ENCODE data around the gene SLC51B. TPM values are rescaled to one million over a fixed set of nuclear protein-coding genes. Genes with fewer than 3 reads are reported as not detected.

Gene SLC51B
- polyA plus RNA-seq, 2 of the 4 experiments (the other 2 are of a cell fraction), result 12.2 to 16.1 TPM

GRCh38 chr15:65066635-65067316, 21.6 kb downstream of the SLC51B start:
- no peak overlapping the region for H3K27ac ChIP-seq
- ChIA-PET CTCF (interaction anchor here (0.6 to 33.7 kb wide), 5 partner anchors 7 to 863 kb away, joined by 3 to 1280 read pairs (median 37); partner anchors contain the start of genes KBTBD13, RASL12 and SLC51B), POLR2A (interaction anchor here (0.9 kb wide), 1 partner anchor 119 kb away, joined by 3 read pairs; the partner anchor contains the start of gene CLPX)
- peaks cover 5% of the 10 kb centered on the region; the same call in 2 of the 3 replicates for H3K4me1 ChIP-seq
- no peak overlapping the region for H3K4me3 ChIP-seq
- ATAC-seq, result no peak
- TF ChIP-seq BCL3 (IDR thresholded peaks at IDR 0.05), result no peak
- 78% methylated on average over 9 of the region's 9 CpGs for WGBS (ENCODE audit: missing lambda C conversion rate)
- H3K9me3 ChIP-seq, result no peaks in the 10 kb centered on the region
- H3K4me2 ChIP-seq, result no peak overlapping the region
- DNase-seq (ENCODE audit: low read depth in 1 of 2, low spot score in 1 of 2), result no peak
- no peak for FAIRE-seq

DNA sequence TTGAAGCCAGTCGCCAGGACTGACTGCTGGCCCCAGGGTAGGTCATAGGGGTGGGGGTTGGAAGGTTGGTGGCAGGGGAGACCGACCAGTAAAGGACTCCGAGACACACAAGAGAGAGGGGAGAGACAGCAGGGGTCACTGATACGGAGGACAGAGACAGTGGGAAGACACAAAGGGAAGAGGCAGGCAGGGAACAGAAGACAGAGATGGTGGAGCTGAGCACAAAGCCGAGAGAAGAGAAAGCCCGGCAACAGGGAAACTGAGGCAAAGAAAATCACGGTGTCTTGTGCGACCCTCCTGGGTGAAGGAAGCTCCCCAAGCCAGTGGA, 22.1 kb downstream of the SLC51B start:
- ChIA-PET POLR2A (no interaction called here), CTCF (interaction anchor here (0.6 to 33.7 kb wide), 7 partner anchors 7 to 864 kb away, joined by 3 to 1280 read pairs (median 7); partner anchors contain the start of genes KBTBD13, RASL12 and SLC51B)
- 62% methylated on average over 8 of the region's 8 CpGs for WGBS (ENCODE audit: missing lambda C conversion rate)
- no peak for ATAC-seq
- no peak for FAIRE-seq
- TF ChIP-seq HMGXB4 (CRISPR knock-in tag; IDR thresholded peaks at IDR 0.05; ENCODE audit: borderline replicate concordance) (no peak), KDM5A (IDR thresholded peaks at IDR 0.05) (no peak), RCOR1 (IDR thresholded peaks at IDR 0.05; ENCODE audit: low read depth, low read length) (no peak), CBX8 (IDR thresholded peaks at IDR 0.05) (no peak), NPAS2 (CRISPR knock-in tag; IDR thresholded peaks at IDR 0.05; ENCODE audit: borderline replicate concordance) (no peak), HOXB13 (CRISPR knock-in tag; IDR thresholded peaks at IDR 0.05; ENCODE audit: low read depth) (no peak), TP53 (CRISPR knock-in tag; IDR thresholded peaks at IDR 0.05) (no peak), E2F6 (IDR thresholded peaks at IDR 0.05; ENCODE audit: borderline replicate concordance, low read depth) (no peak)
- TF ChIP-seq, protein P1, sequence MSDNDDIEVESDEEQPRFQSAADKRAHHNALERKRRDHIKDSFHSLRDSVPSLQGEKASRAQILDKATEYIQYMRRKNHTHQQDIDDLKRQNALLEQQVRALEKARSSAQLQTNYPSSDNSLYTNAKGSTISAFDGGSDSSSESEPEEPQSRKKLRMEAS (IDR thresholded peaks at IDR 0.05), result no peak
- TF ChIP-seq, protein P2, sequence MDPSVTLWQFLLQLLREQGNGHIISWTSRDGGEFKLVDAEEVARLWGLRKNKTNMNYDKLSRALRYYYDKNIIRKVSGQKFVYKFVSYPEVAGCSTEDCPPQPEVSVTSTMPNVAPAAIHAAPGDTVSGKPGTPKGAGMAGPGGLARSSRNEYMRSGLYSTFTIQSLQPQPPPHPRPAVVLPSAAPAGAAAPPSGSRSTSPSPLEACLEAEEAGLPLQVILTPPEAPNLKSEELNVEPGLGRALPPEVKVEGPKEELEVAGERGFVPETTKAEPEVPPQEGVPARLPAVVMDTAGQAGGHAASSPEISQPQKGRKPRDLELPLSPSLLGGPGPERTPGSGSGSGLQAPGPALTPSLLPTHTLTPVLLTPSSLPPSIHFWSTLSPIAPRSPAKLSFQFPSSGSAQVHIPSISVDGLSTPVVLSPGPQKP (IDR thresholded peaks at IDR 0.05; ENCODE audit: low read depth, low read length), result no peak
- H3K27ac ChIP-seq, result peak overlapping the region in 1 of 2 experiments; percentile 71; a peak in 3 of 6 replicates
- peak overlapping the region; percentile 82 for H3K4me2 ChIP-seq
- H3K9me3 ChIP-seq, result no peaks in the 10 kb centered on the region
- H3K4me3 ChIP-seq, result no peak overlapping the region; the same call in 2 of the 3 replicates
- peaks cover 5% of the 10 kb centered on the region; the same call in 2 of the 3 replicates for H3K4me1 ChIP-seq
- no peak for DNase-seq (ENCODE audit: low read depth in 1 of 2, low spot score in 1 of 2)

DNA sequence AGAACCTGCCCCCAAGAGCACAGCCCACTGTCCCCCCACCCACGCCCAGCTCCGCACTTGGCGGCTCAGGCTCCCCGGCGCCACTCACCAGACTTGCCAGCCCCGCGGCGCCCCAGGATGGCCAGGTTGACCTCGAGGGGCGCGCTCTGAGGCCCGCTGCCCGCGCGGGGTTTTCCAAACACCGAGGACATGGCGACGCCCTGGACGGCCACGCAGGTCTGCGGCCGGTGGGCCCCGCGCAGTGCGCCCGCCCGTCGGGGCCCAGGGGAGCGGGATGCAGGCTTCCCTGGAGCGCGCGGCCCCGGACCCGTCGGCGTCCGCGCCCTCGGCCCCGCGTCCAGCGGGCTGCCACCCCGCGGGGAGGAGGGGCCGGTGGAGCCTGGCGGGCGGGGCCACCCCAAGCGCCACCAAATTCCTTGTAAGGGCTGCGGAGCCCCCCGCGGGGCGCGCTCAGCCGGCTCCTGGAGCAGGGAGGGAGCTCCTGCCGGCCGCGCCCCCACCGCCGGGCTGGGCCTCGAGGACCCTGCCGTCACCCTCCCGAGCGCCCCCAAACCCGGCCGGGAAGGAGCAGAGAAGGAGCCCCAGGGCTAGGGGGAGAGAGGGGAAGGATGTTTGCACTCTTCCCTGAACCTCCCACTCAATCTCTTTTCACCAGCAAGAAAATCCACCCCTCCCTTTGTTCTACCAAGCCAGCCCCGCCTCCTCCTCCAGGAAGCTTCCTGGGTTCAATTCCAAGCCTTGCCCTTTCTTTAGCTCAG, 22.6 kb downstream of the SLC51B start, which contains the start of gene RASL12:
TSS of gene RASL12 (minus strand) at position 347 of the 758 bp plus-strand sequence. CDS start at position 191, 156 bp downstream.
- FAIRE-seq, result no peak
- DNase-seq (ENCODE audit: low read depth in 1 of 2, low spot score in 1 of 2), result no peak
- TF ChIP-seq MAZ (IDR thresholded peaks at IDR 0.05; ENCODE audit: borderline replicate concordance, low read depth, low read length) (no peak), ZFP36 (IDR thresholded peaks at IDR 0.05; ENCODE audit: borderline replicate concordance, partially characterized antibody) (peak; percentile 25)
- H3K4me1 ChIP-seq, result peaks cover 5% of the 10 kb centered on the region; the same call in 2 of the 3 replicates
- peak within 1 kb of the TSS; percentile 38 for H3K4me3 ChIP-seq
- peak within 1 kb of the TSS; percentile 82 for H3K4me2 ChIP-seq
- H3K27ac ChIP-seq, result peak within 1 kb of the TSS; percentile 47 to 71; a peak in 5 of 6 replicates
- 47% methylated on average over 23 of the region's 66 CpGs for WGBS (ENCODE audit: missing lambda C conversion rate)
- ATAC-seq, result peak in 1 of 2 experiments; percentile 16; a peak in 2 of 6 replicates
- ChIA-PET POLR2A (interaction anchor here (0.5 kb wide), 1 partner anchor 206 kb away, joined by 3 read pairs; no protein-coding TSS in a partner anchor), CTCF (interaction anchor here (0.6 to 33.7 kb wide), 7 partner anchors 6 to 864 kb away, joined by 3 to 1280 read pairs (median 7); partner anchors contain the start of genes KBTBD13, RASL12 and SLC51B)
- no peaks in the 10 kb centered on the region for H3K9me3 ChIP-seq
